Measurements from ENCODE around the gene LRRC2.
"Not testable (repeated sequence)": the region's sequence is repeated elsewhere in the genome, so short reads cannot be mapped to it uniquely, and the experiment has no call there.

The LRRC2 gene

DNA sequence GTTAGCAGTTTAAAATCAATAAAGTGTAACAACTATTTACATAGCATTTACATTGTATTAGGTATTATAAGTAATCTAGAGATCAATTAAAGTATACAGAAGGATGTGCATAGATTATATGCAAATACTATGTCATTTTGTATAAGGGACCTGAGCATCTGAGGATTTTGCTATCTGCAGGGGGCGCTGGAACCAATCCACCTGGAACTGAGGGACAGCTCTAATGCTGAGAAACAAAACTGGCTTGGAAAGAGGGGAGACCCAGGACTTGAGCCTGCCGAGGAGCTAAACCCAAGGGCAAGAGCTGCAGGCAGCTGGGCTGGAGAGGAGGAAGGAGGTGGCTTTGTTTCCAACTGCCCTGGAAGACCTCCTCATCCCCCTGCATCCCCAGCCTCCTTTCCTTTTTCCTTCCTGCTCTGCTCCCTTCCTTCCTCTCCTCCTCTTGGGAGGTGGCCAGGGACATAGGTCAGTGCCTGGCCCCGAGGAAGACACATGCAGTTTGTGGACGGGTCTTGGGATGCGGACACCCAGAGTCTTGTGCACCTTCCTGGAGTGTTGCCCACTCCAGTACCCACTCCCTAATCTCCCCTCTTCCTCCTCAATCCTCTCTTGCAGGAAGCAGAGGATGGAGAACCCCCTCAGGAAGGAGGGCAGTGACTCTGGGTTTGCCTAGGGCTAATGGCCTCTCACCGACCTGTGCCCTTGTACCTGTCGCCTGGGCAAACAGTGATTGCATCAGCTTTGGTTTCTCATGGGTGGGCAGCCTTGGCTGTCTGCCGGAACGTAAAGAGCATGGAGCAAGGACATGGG, 69.2 kb downstream of the LRRC2 start:
- H3K9me3 ChIP-seq (ENCODE audit: insufficient read depth, low read length): no peaks in the 10 kb centered on the region
- H4K20me1 ChIP-seq (ENCODE audit: insufficient read depth, low read length): no peaks in the 10 kb centered on the region
- TF ChIP-seq EZH2phosphoT487 (IDR thresholded peaks at IDR 0.05; ENCODE audit: low read depth): no peak
- TF ChIP-seq, protein P1, sequence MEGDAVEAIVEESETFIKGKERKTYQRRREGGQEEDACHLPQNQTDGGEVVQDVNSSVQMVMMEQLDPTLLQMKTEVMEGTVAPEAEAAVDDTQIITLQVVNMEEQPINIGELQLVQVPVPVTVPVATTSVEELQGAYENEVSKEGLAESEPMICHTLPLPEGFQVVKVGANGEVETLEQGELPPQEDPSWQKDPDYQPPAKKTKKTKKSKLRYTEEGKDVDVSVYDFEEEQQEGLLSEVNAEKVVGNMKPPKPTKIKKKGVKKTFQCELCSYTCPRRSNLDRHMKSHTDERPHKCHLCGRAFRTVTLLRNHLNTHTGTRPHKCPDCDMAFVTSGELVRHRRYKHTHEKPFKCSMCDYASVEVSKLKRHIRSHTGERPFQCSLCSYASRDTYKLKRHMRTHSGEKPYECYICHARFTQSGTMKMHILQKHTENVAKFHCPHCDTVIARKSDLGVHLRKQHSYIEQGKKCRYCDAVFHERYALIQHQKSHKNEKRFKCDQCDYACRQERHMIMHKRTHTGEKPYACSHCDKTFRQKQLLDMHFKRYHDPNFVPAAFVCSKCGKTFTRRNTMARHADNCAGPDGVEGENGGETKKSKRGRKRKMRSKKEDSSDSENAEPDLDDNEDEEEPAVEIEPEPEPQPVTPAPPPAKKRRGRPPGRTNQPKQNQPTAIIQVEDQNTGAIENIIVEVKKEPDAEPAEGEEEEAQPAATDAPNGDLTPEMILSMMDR (IDR thresholded peaks at IDR 0.05; ENCODE audit: low read depth, low read length): peak; percentile 75
- H3K36me3 ChIP-seq (replicated peaks; ENCODE audit: low read depth, low read length): no peaks in the 10 kb centered on the region
- H2AFZ ChIP-seq (ENCODE audit: low read depth, low read length): no peak overlapping the region
- peaks cover 14% of the 10 kb centered on the region for H3K4me1 ChIP-seq (ENCODE audit: low read length)
- H3K27me3 ChIP-seq (ENCODE audit: low read depth, low read length): peaks cover 13% of the 10 kb centered on the region
- H3K9ac ChIP-seq (ENCODE audit: low read length): no peak overlapping the region
- no peak overlapping the region for H3K27ac ChIP-seq (ENCODE audit: low read length)
- H3K79me2 ChIP-seq (ENCODE audit: low read length): no peaks in the 10 kb centered on the region
- H3K4me2 ChIP-seq (ENCODE audit: low read length): no peak overlapping the region
- no peak overlapping the region for H3K4me3 ChIP-seq (ENCODE audit: low read length)

DNA sequence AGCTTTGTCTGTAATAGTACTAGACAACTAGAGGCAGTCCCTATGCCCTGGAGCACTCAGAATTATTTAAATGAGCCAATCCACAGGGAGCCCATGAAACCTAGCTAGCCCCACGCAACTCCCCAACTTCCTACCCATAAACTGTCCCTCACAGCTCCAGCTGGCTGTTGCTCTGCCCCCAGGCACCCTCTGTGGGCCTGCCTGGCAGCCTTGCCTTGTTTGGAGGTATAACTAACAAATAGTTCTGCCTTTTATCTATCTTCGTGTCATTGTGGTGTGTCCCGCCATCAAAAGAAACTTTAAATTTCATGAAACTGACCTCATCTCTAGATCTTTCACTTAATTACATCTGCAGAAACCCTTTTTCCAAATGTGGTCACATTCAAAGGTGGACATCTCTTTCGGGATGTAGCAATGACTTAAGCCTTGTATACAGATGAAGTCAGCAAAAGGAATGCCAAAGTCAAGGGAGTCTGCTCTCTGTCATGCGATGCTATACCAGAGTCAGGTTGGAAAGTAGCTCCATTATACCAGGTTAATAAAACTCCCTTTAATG, 70.1 kb downstream of the LRRC2 start:
- Histone ChIP-seq H3K4me2 (ENCODE audit: low read length) (no peak overlapping the region), H3K79me2 (ENCODE audit: low read length) (no peaks in the 10 kb centered on the region), H3K9me3 (ENCODE audit: insufficient read depth, low read length) (no peaks in the 10 kb centered on the region), H3K4me1 (ENCODE audit: low read length) (peaks cover 5% of the 10 kb centered on the region), H4K20me1 (ENCODE audit: insufficient read depth, low read length) (no peaks in the 10 kb centered on the region), H3K4me3 (ENCODE audit: low read length) (no peak overlapping the region), H2AFZ (ENCODE audit: low read depth, low read length) (no peak overlapping the region), H3K9ac (ENCODE audit: low read length) (no peak overlapping the region), H3K27ac (ENCODE audit: low read length) (no peak overlapping the region), H3K27me3 (ENCODE audit: low read depth, low read length) (peaks cover 23% of the 10 kb centered on the region), H3K36me3 (replicated peaks; ENCODE audit: low read depth, low read length) (no peaks in the 10 kb centered on the region)
- TF ChIP-seq, protein P1 (IDR thresholded peaks at IDR 0.05; ENCODE audit: low read depth, low read length): no peak
- TF ChIP-seq EZH2phosphoT487 (IDR thresholded peaks at IDR 0.05; ENCODE audit: low read depth): no peak

DNA sequence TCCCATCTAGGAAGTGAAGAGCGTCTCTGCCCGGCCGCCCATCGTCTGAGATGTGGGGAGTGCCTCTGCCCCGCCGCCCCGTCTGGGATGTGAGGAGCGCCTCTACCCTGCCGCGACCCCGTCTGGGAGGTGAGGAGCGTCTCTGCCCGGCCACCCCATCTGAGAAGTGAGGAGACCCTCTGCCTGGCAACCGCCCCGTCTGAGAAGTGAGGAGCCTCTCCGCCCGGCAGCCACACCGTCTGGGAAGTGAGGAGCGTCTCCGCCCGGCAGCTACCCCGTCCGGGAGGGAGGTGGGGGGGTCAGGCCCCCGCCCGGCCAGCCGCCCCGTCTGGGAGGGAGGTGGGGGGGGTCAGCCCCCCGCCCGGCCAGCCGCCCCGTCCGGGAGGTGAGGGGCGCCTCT, 71.6 kb downstream of the LRRC2 start:
- H3K9me3 ChIP-seq (ENCODE audit: insufficient read depth, low read length); H3K4me1 ChIP-seq (ENCODE audit: low read length); H4K20me1 ChIP-seq (ENCODE audit: insufficient read depth, low read length); H3K9ac ChIP-seq (ENCODE audit: low read length); H3K36me3 ChIP-seq (replicated peaks; ENCODE audit: low read depth, low read length); H3K4me3 ChIP-seq (ENCODE audit: low read length); H3K4me2 ChIP-seq (ENCODE audit: low read length); H3K27ac ChIP-seq (ENCODE audit: low read length); H3K79me2 ChIP-seq (ENCODE audit: low read length); H2AFZ ChIP-seq (ENCODE audit: low read depth, low read length): not testable (repeated sequence)
- H3K27me3 ChIP-seq (ENCODE audit: low read depth, low read length): peaks cover 29% of the 10 kb centered on the region

DNA sequence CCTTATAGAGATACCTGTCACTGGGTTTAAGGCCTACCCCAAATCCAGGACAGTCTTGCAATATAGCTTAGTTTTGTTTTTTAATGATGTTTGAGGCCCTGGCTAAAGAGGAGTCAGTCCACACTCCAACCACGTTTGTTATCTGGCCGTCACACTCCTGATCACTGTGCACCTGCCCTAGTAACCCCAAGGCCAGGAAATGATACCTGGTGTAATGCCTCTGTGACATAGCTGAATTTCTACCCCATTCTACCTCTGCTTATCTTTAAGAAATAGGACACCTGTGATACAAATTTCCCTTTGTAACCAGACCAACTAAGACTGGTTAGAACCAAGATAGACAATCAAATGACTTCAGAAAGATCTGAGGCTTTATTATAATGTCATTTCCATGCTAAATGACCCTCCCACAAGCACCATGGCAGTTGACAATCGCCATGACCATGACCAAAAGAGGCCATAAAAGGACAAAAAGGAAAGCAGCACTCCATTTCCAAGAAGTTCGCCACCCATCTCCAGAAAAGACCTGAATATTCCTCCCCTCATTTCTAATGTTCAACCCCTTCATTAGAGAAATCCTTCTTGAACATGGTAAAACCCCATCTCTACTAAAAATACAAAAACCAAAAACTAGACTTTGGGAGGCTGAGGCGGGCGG, 73.1 kb downstream of the LRRC2 start:
- Histone ChIP-seq H3K9ac (ENCODE audit: low read length) (no peak overlapping the region), H3K4me1 (ENCODE audit: low read length) (peaks cover 5% of the 10 kb centered on the region), H3K9me3 (ENCODE audit: insufficient read depth, low read length) (no peaks in the 10 kb centered on the region), H3K27me3 (ENCODE audit: low read depth, low read length) (peaks cover 33% of the 10 kb centered on the region), H3K79me2 (ENCODE audit: low read length) (no peaks in the 10 kb centered on the region), H3K27ac (ENCODE audit: low read length) (no peak overlapping the region), H3K36me3 (replicated peaks; ENCODE audit: low read depth, low read length) (no peaks in the 10 kb centered on the region), H4K20me1 (ENCODE audit: insufficient read depth, low read length) (no peaks in the 10 kb centered on the region), H3K4me3 (ENCODE audit: low read length) (no peak overlapping the region), H3K4me2 (ENCODE audit: low read length) (no peak overlapping the region), H2AFZ (ENCODE audit: low read depth, low read length) (no peak overlapping the region)
- TF ChIP-seq EZH2phosphoT487 (IDR thresholded peaks at IDR 0.05; ENCODE audit: low read depth): no peak
- TF ChIP-seq, protein P1 (IDR thresholded peaks at IDR 0.05; ENCODE audit: low read depth, low read length): no peak

All from OCI-LY3 (cell line).